CD14-positive monocyte (primary cell): ENCODE data around the gene TLR6. TPM values are rescaled to one million over a fixed set of nuclear protein-coding genes. Genes with fewer than 3 reads are reported as not detected.
A peak's percentile ranks its signal among the peaks of the same experiment; 100 is the strongest.

Experiments
- DNase-seq, 3 donors: peaks; one replicate each; pipeline ENCODE4 v3.0.0-alpha.2; 2011 to 2022
- H2AFZ ChIP-seq: 2 replicates; pipeline ENCODE4 v1.6.0; 2012; ENCODE audit warnings: mild to moderate bottlenecking, low read depth, low read length, inconsistent platforms; ENCODE audit not compliant: insufficient read depth, poor library complexity, severe bottlenecking
- H3K27ac ChIP-seq, 2 donors: 1 replicate in 1 of 2; 2 replicates in 1 of 2; pipeline ENCODE4 v1.5.1; 2012 to 2013; ENCODE audit warnings: low read length in 2 of 2, control low read depth in 1 of 2, inconsistent platforms in 1 of 2, low read depth in 1 of 2, mild to moderate bottlenecking in 1 of 2
- H3K27me3 ChIP-seq, 2 donors: one replicate each; pipeline versions ENCODE4 v1.6.0 to v1.6.1; 2011 to 2013; ENCODE audit warnings: low read length in 2 of 2; ENCODE audit not compliant: control insufficient read depth in 2 of 2, insufficient read depth in 2 of 2
- H3K36me3 ChIP-seq, 2 donors: replicated peaks in 1 of 2; 1 replicate in 1 of 2; 2 replicates in 1 of 2; pipeline versions ENCODE4 v1.5.1 to v1.6.1; 2012 to 2013; ENCODE audit warnings: low read length in 2 of 2, control low read depth in 1 of 2, inconsistent platforms in 1 of 2, mild to moderate bottlenecking in 1 of 2; ENCODE audit not compliant: insufficient read depth in 2 of 2, control insufficient read depth in 1 of 2
- H3K4me1 ChIP-seq, 2 donors: 1 replicate in 1 of 2; 2 replicates in 1 of 2; pipeline versions ENCODE4 v1.5.1 to v1.6.1; 2012 to 2013; ENCODE audit warnings: low read length in 2 of 2, control low read depth in 1 of 2, inconsistent platforms in 1 of 2, mild to moderate bottlenecking in 1 of 2, moderate library complexity in 1 of 2; ENCODE audit not compliant: insufficient read depth in 2 of 2, control insufficient read depth in 1 of 2
- H3K4me2 ChIP-seq: replicated peaks from 2 replicates; pipeline ENCODE3; 2012; ENCODE audit warnings: low read length, moderate library complexity, mild to moderate bottlenecking; ENCODE audit not compliant: poor library complexity, severe bottlenecking; ENCODE audit errors: extremely low read depth
- H3K4me3 ChIP-seq, 3 experiments: fragments of 200-600 bp in 1 of 3; sonication (generic) in 1 of 3; replicated peaks in 1 of 3; 1 replicate in 2 of 3; 2 replicates in 1 of 3; pipeline ENCODE4 v1.5.1; 2011 to 2013; ENCODE audit warnings: low read length in 3 of 3, mild to moderate bottlenecking in 3 of 3, control low read depth in 2 of 3, low read depth in 2 of 3, inconsistent platforms in 1 of 3, moderate library complexity in 1 of 3
- H3K79me2 ChIP-seq: 2 replicates; pipeline ENCODE4 v1.6.0; 2012; ENCODE audit warnings: mild to moderate bottlenecking, control low read depth, inconsistent platforms, low read length, moderate library complexity; ENCODE audit not compliant: insufficient read depth
- H3K9ac ChIP-seq: 2 replicates; pipeline ENCODE4 v1.6.0; 2017; ENCODE audit warnings: low read length, mild to moderate bottlenecking; ENCODE audit not compliant: insufficient read depth, poor library complexity, severe bottlenecking
- H3K9me3 ChIP-seq, 2 donors: replicated peaks in 1 of 2; 1 replicate in 1 of 2; 2 replicates in 1 of 2; pipeline versions ENCODE4 v1.5.1 to v1.6.1; 2012 to 2013; ENCODE audit warnings: low read length in 2 of 2, control low read depth in 1 of 2; ENCODE audit not compliant: control insufficient read depth in 1 of 2, insufficient read depth in 1 of 2
- H4K20me1 ChIP-seq: 2 replicates; pipeline ENCODE4 v1.6.0; 2012; ENCODE audit warnings: mild to moderate bottlenecking, low read length, control low read depth, moderate library complexity; ENCODE audit not compliant: insufficient read depth
- H3K27ac Mint-ChIP-seq, 7 donors: one replicate each; pipeline ENCODE4 v1.8.0; 2020; ENCODE audit warnings: mild to moderate bottlenecking in 7 of 7, mixed read lengths in 7 of 7, moderate library complexity in 6 of 7, inconsistent platforms in 2 of 7
- H3K27me3 Mint-ChIP-seq, 3 donors: one replicate each; pipeline ENCODE4 v1.8.0; 2021 to 2022; ENCODE audit warnings: low read depth in 3 of 3, mild to moderate bottlenecking in 3 of 3, mixed read lengths in 3 of 3, moderate library complexity in 3 of 3, inconsistent platforms in 1 of 3
- H3K36me3 Mint-ChIP-seq, 2 donors: one replicate each; pipeline ENCODE4 v1.8.0; 2020; ENCODE audit warnings: mixed read lengths in 2 of 2, inconsistent platforms in 1 of 2, mild to moderate bottlenecking in 1 of 2
- H3K4me1 Mint-ChIP-seq: one replicate; pipeline ENCODE4 v1.8.0; 2020; ENCODE audit warnings: mild to moderate bottlenecking, mixed read lengths
- H3K4me3 Mint-ChIP-seq, 2 donors: one replicate each; pipeline ENCODE4 v1.8.0; 2020; ENCODE audit warnings: mild to moderate bottlenecking in 2 of 2, mixed read lengths in 2 of 2, moderate library complexity in 1 of 2
- H3K9me3 Mint-ChIP-seq, 7 donors: one replicate each; pipeline ENCODE4 v1.8.0; 2020 to 2022; ENCODE audit warnings: mixed read lengths in 7 of 7, mild to moderate bottlenecking in 6 of 7, moderate library complexity in 6 of 7, inconsistent platforms in 2 of 7
- WGBS: methylation state at CpG from one replicate; pipeline ENCODE4 v1.1.5; 2013; ENCODE audit warnings: missing lambda C conversion rate; ENCODE audit not compliant: insufficient coverage; 5-methylcytosine and 5-hydroxymethylcytosine counted together
- intact Hi-C, 2 donors: fragments of 100-400 bp; cut with micrococcal nuclease; formaldehyde crosslinking; loops; one replicate each; pipeline versions ENCODE4 v1.15.0 to v1.15.1; 2023
- polyA plus RNA-seq, 3 donors: library from polyadenylated mRNA; depleted of rRNA in 1 of 3; unstranded in 2 of 3; stranded (reverse) in 1 of 3; fragments of 300-500 nt in 2 of 3; fragments of >200 nt in 1 of 3; fragmentation: Illumina TruSeq in 2 of 3; gene quantifications; 1 replicate in 2 of 3; 2 replicates in 1 of 3; pipeline ENCODE4 v1.2.3, GENCODE V29; 2012 to 2021
- TF ChIP-seq, protein P1 (sequence below): fragments of 200-600 bp; IDR thresholded peaks from one replicate; pipeline ENCODE4 v1.8.0; 2022; ENCODE audit warnings: antibody characterized with exemption, mild to moderate bottlenecking

The TLR6 gene
- polyA plus RNA-seq, 3 donors: 7.7 to 12.7 (median 11.5) TPM

DNA sequence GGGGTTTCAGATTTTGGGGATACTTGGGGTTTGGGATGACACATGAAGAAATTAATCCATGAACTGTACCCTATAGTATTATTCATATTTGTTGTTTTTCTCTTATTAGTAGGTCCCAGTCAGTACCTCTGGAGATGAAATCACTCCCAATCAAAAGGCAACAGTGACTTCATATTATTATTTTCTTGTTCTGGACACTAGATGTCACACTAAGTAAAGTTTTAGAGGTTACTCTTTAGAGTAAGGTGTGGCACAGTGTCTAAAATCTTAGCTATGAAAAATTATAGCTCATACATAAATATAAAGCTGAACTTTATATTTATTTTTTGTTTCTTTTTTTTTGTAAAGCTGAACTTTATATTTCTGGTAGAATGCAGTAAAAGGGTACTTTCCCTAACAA is 46.1 kb upstream of the TLR6 start:
- H3K9me3 ChIP-seq: no peaks in the 10 kb centered on the region
- no peaks in the 10 kb centered on the region for H3K4me1 ChIP-seq
- no peak overlapping the region for H3K27ac ChIP-seq
- H3K4me1 Mint-ChIP-seq: no peaks in the 10 kb centered on the region
- DNase-seq: peak in 1 of 3 donors; percentile 31
- no peaks in the 10 kb centered on the region for H3K27me3 Mint-ChIP-seq
- no peak overlapping the region for H3K9ac ChIP-seq
- TF ChIP-seq, protein P1, sequence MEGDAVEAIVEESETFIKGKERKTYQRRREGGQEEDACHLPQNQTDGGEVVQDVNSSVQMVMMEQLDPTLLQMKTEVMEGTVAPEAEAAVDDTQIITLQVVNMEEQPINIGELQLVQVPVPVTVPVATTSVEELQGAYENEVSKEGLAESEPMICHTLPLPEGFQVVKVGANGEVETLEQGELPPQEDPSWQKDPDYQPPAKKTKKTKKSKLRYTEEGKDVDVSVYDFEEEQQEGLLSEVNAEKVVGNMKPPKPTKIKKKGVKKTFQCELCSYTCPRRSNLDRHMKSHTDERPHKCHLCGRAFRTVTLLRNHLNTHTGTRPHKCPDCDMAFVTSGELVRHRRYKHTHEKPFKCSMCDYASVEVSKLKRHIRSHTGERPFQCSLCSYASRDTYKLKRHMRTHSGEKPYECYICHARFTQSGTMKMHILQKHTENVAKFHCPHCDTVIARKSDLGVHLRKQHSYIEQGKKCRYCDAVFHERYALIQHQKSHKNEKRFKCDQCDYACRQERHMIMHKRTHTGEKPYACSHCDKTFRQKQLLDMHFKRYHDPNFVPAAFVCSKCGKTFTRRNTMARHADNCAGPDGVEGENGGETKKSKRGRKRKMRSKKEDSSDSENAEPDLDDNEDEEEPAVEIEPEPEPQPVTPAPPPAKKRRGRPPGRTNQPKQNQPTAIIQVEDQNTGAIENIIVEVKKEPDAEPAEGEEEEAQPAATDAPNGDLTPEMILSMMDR: peak; percentile 44
- no peak overlapping the region for H3K27ac Mint-ChIP-seq
- no peaks in the 10 kb centered on the region for H3K27me3 ChIP-seq
- H3K9me3 Mint-ChIP-seq: peaks cover 0 to 2% (median 0%) of the 10 kb centered on the region in 7 donors
- H3K4me2 ChIP-seq: no peak overlapping the region
- no peaks in the 10 kb centered on the region for H3K79me2 ChIP-seq
- no peak overlapping the region for H3K4me3 Mint-ChIP-seq
- peaks cover 32 to 38% of the 10 kb centered on the region in 2 donors for H3K36me3 Mint-ChIP-seq
- H4K20me1 ChIP-seq: no peaks in the 10 kb centered on the region
- peaks cover 20 to 62% of the 10 kb centered on the region in 2 donors for H3K36me3 ChIP-seq
- no peak overlapping the region for H2AFZ ChIP-seq
- intact Hi-C loops: loop anchor here (1.0 to 5.0 kb wide), 2 partner anchors 233 to 235 kb away; no protein-coding TSS in a partner anchor
- no peak overlapping the region for H3K4me3 ChIP-seq

DNA sequence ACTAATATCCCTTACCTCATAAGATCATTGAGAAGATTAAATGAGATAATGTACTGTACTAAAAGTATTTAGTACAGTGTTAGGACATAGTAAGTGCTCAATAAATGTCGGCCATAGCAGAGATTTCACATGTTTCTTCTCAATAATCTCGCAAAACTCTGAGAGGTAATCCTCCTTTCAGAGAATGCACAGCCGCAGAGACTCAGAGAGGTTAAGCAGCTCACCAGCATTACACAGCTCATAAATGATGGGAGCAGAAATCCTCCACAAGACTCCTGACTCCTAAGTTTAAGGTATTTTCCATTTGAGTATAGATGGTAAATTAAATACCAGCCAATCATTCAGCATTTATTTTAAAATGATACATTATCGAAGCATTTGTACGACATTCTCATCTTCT is 45.6 kb upstream of the TLR6 start:
- no peak overlapping the region for H3K4me2 ChIP-seq
- Mint-ChIP-seq H3K4me3 (no peak overlapping the region), H3K27me3 (no peaks in the 10 kb centered on the region), H3K27ac (no peak overlapping the region), H3K9me3 (peaks cover 0 to 2% (median 0%) of the 10 kb centered on the region in 7 donors), H3K36me3 (peaks cover 32 to 40% of the 10 kb centered on the region in 2 donors), H3K4me1 (no peaks in the 10 kb centered on the region)
- no peaks in the 10 kb centered on the region for H3K9me3 ChIP-seq
- 100% methylated on average over 2 of the region's 5 CpGs for WGBS
- H3K27ac ChIP-seq: no peak overlapping the region
- H4K20me1 ChIP-seq: no peaks in the 10 kb centered on the region
- no peak overlapping the region for H3K9ac ChIP-seq
- no peak for DNase-seq
- H3K27me3 ChIP-seq: no peaks in the 10 kb centered on the region
- peaks cover 18 to 58% of the 10 kb centered on the region in 2 donors for H3K36me3 ChIP-seq
- H3K4me1 ChIP-seq: no peaks in the 10 kb centered on the region
- H2AFZ ChIP-seq: no peak overlapping the region
- TF ChIP-seq, protein P1: no peak
- no peak overlapping the region for H3K4me3 ChIP-seq
- intact Hi-C loops: loop anchor here in 1 of 2 donors (5.0 kb wide), 1 partner anchor 235 kb away; no protein-coding TSS in a partner anchor
- H3K79me2 ChIP-seq: no peaks in the 10 kb centered on the region
